ENCODE data around the gene IGSF23.

The IGSF23 gene

DNA sequence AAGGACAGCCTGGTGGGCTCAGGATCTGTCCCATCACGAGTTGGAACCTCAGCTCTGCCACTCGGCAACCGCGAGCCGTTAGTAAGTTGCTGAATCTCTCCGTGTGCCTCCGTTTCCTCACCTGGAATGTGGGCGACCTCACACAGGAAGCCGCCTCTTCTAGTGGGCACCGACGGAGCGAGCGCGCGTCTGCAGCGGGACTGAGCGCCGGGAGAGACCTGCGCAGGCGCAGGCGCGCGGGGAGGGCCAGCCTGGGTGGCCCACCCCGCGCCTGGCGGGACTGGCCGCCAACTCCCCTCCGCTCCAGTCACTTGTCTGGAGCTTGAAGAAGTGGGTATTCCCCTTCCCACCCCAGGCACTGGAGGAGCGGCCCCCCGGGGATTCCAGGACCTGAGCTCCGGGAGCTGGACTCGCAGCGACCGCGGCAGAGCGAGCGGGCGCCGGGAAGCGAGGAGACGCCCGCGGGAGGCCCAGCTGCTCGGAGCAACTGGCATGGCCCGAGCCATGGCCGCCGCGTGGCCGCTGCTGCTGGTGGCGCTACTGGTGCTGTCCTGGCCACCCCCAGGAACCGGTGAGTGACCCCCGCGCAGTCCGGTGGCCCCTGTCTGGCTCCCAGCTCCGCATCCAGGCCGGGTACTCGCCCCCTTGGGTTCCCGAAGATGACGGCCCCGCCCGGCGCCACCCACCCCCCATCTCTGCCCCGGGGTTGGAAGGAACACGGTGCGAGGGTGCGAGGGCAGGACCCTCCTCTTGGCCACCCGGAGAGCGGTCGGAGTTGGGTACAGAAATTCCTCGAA lies 30.4 kb downstream of the IGSF23 start, which contains the start of gene PVR:
Gene PVR, plus strand, starts transcription at position 306 of the 797 bp plus-strand sequence. Its CDS starts 187 bp downstream, at position 493.
- DNase-seq = peak in 1 of 4 experiments; percentile 7

- DNase-seq = no peak
Observed at GRCh38 chr19:44644402-44645016, 31.1 kb downstream of the IGSF23 start.

DNA sequence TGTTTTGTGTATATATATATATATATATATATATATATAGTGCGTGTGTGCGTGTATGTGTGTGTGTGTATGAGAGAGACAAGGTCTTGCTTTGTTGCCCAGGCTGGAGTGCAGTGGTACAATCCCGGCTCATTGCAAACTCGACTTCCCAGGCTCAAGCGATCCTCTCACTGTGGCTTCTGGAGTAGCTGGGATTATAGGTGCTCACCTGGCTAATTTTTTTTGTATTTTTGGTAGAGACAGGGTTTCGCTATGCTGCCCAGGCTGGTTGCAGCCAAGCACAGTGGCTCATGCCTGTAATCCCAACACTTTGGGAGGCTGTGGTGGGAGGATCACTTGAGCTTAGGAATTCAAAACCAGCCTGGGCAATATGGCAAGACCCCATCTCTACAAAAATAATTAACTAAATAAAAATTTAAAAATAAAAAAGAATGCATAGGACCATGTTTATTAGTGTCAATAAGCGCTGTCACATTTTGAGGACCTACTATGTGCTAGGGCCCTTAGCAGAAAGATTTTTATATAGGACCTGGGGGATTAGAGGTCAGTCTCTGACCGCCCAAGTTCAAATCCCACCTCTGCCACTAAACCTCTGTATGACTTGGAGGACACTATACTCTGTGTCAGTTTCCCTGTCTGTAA lies 32.2 kb downstream of the IGSF23 start:
- no peak for DNase-seq

GRCh38 chr19:44646049-44646416 lies 32.7 kb downstream of the IGSF23 start:
- no peak for DNase-seq

- no peak for DNase-seq
Observed at GRCh38 chr19:44647144-44647543, 33.8 kb downstream of the IGSF23 start.

- DNase-seq = no peak
Observed at GRCh38 chr19:44648631-44649251, 35.4 kb downstream of the IGSF23 start.

- DNase-seq = no peak
Observed at GRCh38 chr19:44649578-44650145, 36.3 kb downstream of the IGSF23 start.

DNA sequence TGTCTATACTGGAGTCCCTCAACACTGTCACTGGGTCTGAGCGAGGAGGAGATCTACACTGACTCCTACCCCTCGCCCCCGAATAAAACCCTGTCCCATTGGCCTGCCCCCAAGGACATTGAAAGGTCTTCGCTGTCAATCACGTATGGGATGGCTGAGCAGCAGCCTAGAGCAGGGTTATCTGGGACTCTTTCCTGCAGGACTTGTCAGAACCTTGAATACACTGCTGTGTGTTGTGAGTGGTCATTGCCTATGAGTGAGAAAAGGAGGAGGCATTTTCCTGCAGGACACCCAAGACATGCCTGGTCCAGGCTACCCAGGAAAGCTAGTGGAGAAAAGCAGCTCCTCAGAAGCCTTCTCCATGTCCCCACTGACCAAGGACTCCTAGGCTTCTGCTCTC lies 40.0 kb downstream of the IGSF23 start:
- no peak for DNase-seq

- peak in 2 of 4 experiments; percentile 22 to 56 for DNase-seq
Observed at GRCh38 chr19:44653977-44654774, 40.8 kb downstream of the IGSF23 start.

- DNase-seq = peak; percentile 25 to 61 (median 48)
Observed at GRCh38 chr19:44657211-44657921, 44.0 kb downstream of the IGSF23 start.

DNA sequence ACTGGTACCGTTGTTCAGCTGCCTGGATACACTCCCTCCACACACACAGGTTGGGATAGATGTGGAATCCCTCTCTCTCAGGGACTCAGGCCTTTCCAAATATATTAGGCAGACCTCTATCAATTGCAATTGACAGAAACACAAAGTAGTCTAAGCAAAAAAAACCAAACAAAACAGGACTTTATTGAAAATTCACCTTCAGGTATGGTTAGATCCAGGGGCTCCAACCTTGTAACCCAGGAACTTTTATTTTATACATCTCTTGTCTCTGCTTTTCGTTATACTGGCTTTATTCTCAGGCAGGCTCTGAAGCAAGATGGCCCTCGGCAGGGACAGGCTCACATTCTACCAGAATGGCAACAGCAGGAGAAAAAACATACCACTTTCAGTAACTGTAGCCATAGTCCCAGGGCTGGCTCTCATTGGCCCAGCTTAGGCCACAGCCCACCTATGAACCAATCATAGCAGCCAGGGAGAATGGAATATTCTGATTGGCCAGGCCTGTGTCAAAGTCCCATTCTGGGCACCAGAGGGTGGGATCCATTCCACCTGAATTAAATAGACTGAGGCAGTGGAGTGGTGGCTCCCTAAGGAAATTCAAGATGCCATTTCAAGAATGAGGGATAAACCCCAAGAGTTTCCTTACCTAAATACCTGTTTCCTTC lies 44.8 kb downstream of the IGSF23 start:
- no peak for DNase-seq

DNA sequence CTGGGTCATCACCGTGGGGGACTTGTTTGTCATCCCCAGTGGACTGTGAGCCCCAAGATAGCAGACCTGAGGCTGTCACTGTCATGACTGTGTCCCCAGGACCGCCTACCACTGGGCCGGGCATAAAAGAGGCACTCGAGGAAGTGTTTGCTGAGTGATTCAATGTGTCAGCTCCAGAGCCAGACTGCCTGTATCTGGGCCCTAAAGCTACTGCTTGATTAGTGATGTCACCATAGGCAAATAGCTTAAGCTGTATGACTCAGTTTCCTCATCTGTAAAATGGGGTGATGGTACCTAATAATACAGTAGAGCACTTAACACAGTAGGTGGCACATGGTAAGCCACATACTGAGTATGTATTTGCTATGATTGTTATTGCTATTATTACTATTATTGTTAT lies 46.7 kb downstream of the IGSF23 start:
- no peak for DNase-seq

DNA sequence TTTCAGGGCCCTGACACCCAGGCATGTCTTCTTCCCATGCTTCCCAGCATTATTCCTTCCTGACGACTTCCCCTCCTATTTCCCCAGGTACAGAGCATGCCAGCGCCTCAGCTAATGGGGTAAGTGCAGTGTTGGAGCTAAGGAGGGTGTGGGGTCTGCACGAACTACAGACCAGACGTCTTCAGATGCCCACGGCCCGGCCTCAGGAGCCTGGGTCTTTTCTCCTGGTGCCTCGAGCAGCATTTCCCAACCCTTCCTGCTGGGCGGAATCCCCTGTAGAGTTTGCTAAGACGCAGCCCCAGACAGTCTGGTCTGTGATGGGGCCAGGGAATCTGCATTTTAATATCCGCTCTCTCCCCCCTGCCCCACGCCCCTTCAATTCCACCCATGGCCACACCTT lies 47.8 kb downstream of the IGSF23 start:
- no peak for DNase-seq

- DNase-seq = no peak
Observed at GRCh38 chr19:44661904-44662303, 48.5 kb downstream of the IGSF23 start.

- DNase-seq = no peak
Observed at GRCh38 chr19:44662691-44663385, 49.5 kb downstream of the IGSF23 start.

DNA sequence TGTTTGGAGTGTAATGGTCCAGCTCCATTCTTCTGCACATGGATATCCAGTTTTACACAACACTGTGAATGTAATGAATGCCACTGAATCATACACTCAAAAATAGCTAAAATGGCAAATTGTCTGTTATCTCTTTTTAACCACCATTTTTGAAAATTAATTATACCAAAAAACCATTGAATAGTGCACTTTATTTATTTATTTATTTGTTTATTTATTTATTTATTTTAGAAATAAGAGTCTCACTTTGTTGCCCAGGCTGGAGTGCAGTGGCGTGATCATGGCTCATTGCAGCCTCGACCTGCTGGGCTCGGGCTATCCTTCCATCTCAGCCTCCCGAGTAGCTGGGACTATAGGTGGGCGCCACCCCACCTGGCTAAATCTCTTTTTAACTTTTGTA lies 50.6 kb downstream of the IGSF23 start:
- no peak for DNase-seq

DNA sequence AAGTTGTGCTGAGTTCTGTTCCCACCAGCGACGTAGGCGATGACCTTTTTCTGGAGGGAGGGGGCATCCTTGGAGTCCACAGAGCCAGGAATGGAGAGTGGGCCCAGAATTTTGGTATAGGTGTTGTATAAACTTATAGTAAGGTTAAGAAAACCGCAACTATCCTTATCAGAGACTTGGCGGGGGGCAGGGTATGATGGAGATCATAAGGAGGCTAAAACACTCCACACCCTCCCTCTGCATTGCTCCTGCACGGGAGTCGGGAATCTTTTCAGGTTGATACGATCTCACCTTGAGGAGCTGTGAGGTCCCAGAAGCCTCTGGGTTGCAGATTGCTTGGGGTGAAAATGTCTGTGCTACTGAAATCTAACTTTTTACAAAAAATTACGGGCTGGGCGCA lies 51.6 kb downstream of the IGSF23 start:
- DNase-seq = no peak

GRCh38 chr19:44666852-44667556 lies 53.6 kb downstream of the IGSF23 start:
- no peak for DNase-seq

GRCh38 chr19:44668985-44669764 lies 55.8 kb downstream of the IGSF23 start:
- no peak for DNase-seq
